Measurements from ENCODE around the gene BSND.

The BSND gene

GRCh38 chr1:54998677-54999076 is at the start of gene BSND:
Gene BSND (plus strand): TSS chr1:54998933. CDS start chr1:54999187, 254 bp downstream.
- no peaks in the 10 kb centered on the region for H3K36me3 ChIP-seq (ENCODE audit: control insufficient read depth in 5 of 5, insufficient read depth in 5 of 5, low read length in 5 of 5)
- H3K27me3 ChIP-seq (ENCODE audit: control insufficient read depth in 5 of 5, insufficient read depth in 4 of 5, low read length in 5 of 5): peaks cover 11 to 57% (median 41%) of the 10 kb centered on the region in 5 donors
- no peaks in the 10 kb centered on the region for H3K9me3 ChIP-seq (ENCODE audit: control insufficient read depth in 5 of 5, low read length in 5 of 5)
- no peak within 1 kb of the TSS for H3K4me3 ChIP-seq (ENCODE audit: low read depth in 1 of 5, low read length in 5 of 5)
- H3K27ac ChIP-seq (ENCODE audit: low read depth, low read length): no peak within 1 kb of the TSS
- H3K9ac ChIP-seq (ENCODE audit: low read length in 5 of 5): no peak within 1 kb of the TSS
- H3K4me1 ChIP-seq (ENCODE audit: control insufficient read depth in 5 of 5, insufficient read depth in 5 of 5, low read length in 5 of 5): peaks cover 0 to 10% (median 0%) of the 10 kb centered on the region in 5 donors

- Histone ChIP-seq H3K27ac (ENCODE audit: low read depth, low read length) (no peak overlapping the region), H3K4me3 (ENCODE audit: low read depth in 1 of 5, low read length in 5 of 5) (no peak overlapping the region), H3K36me3 (ENCODE audit: control insufficient read depth in 5 of 5, insufficient read depth in 5 of 5, low read length in 5 of 5) (no peaks in the 10 kb centered on the region), H3K9ac (ENCODE audit: low read length in 5 of 5) (no peak overlapping the region), H3K27me3 (ENCODE audit: control insufficient read depth in 5 of 5, insufficient read depth in 4 of 5, low read length in 5 of 5) (no peaks in the 10 kb centered on the region), H3K9me3 (ENCODE audit: control insufficient read depth in 5 of 5, low read length in 5 of 5) (no peaks in the 10 kb centered on the region), H3K4me1 (ENCODE audit: control insufficient read depth in 5 of 5, insufficient read depth in 5 of 5, low read length in 5 of 5) (peaks cover 7 to 17% (median 12%) of the 10 kb centered on the region in 5 donors)
These were observed 49.7 kb upstream of the BSND start for GRCh38 chr1:54949053-54949452.

GRCh38 chr1:54950006-54950368 is 48.7 kb upstream of the BSND start:
- no peaks in the 10 kb centered on the region for H3K27me3 ChIP-seq (ENCODE audit: control insufficient read depth in 5 of 5, insufficient read depth in 4 of 5, low read length in 5 of 5)
- H3K9me3 ChIP-seq (ENCODE audit: control insufficient read depth in 5 of 5, low read length in 5 of 5): no peaks in the 10 kb centered on the region
- H3K9ac ChIP-seq (ENCODE audit: low read length in 5 of 5): peak overlapping the region in 4 of 5 donors; percentile 53 to 64 (median 60)
- no peaks in the 10 kb centered on the region for H3K36me3 ChIP-seq (ENCODE audit: control insufficient read depth in 5 of 5, insufficient read depth in 5 of 5, low read length in 5 of 5)
- peak overlapping the region; percentile 37 for H3K27ac ChIP-seq (ENCODE audit: low read depth, low read length)
- H3K4me3 ChIP-seq (ENCODE audit: low read depth in 1 of 5, low read length in 5 of 5): peak overlapping the region in 4 of 5 donors; percentile 54 to 68 (median 62)
- peaks cover 7 to 15% (median 12%) of the 10 kb centered on the region in 5 donors for H3K4me1 ChIP-seq (ENCODE audit: control insufficient read depth in 5 of 5, insufficient read depth in 5 of 5, low read length in 5 of 5)

GRCh38 chr1:54950369-54951163 is 48.2 kb upstream of the BSND start:
- Histone ChIP-seq H3K4me3 (ENCODE audit: low read depth in 1 of 5, low read length in 5 of 5) (peak overlapping the region in 4 of 5 donors; percentile 54 to 68 (median 62)), H3K27ac (ENCODE audit: low read depth, low read length) (peak overlapping the region; percentile 37), H3K27me3 (ENCODE audit: control insufficient read depth in 5 of 5, insufficient read depth in 4 of 5, low read length in 5 of 5) (no peaks in the 10 kb centered on the region), H3K9ac (ENCODE audit: low read length in 5 of 5) (peak overlapping the region; percentile 5 to 64 (median 58)), H3K36me3 (ENCODE audit: control insufficient read depth in 5 of 5, insufficient read depth in 5 of 5, low read length in 5 of 5) (no peaks in the 10 kb centered on the region), H3K9me3 (ENCODE audit: control insufficient read depth in 5 of 5, low read length in 5 of 5) (no peaks in the 10 kb centered on the region), H3K4me1 (ENCODE audit: control insufficient read depth in 5 of 5, insufficient read depth in 5 of 5, low read length in 5 of 5) (peaks cover 7 to 14% (median 12%) of the 10 kb centered on the region in 5 donors)

- Histone ChIP-seq H3K27ac (ENCODE audit: low read depth, low read length) (no peak overlapping the region), H3K36me3 (ENCODE audit: control insufficient read depth in 5 of 5, insufficient read depth in 5 of 5, low read length in 5 of 5) (no peaks in the 10 kb centered on the region), H3K4me3 (ENCODE audit: low read depth in 1 of 5, low read length in 5 of 5) (no peak overlapping the region), H3K27me3 (ENCODE audit: control insufficient read depth in 5 of 5, insufficient read depth in 4 of 5, low read length in 5 of 5) (no peaks in the 10 kb centered on the region), H3K4me1 (ENCODE audit: control insufficient read depth in 5 of 5, insufficient read depth in 5 of 5, low read length in 5 of 5) (peaks cover 7 to 14% (median 12%) of the 10 kb centered on the region in 5 donors), H3K9ac (ENCODE audit: low read length in 5 of 5) (no peak overlapping the region), H3K9me3 (ENCODE audit: control insufficient read depth in 5 of 5, low read length in 5 of 5) (no peaks in the 10 kb centered on the region)
These were observed 46.9 kb upstream of the BSND start for GRCh38 chr1:54951810-54952226.

GRCh38 chr1:54952950-54953718 is 45.6 kb upstream of the BSND start:
- H3K4me3 ChIP-seq (ENCODE audit: low read depth in 1 of 5, low read length in 5 of 5): no peak overlapping the region
- H3K36me3 ChIP-seq (ENCODE audit: control insufficient read depth in 5 of 5, insufficient read depth in 5 of 5, low read length in 5 of 5): no peaks in the 10 kb centered on the region
- H3K9ac ChIP-seq (ENCODE audit: low read length in 5 of 5): no peak overlapping the region
- peaks cover 0 to 6% (median 0%) of the 10 kb centered on the region in 5 donors for H3K9me3 ChIP-seq (ENCODE audit: control insufficient read depth in 5 of 5, low read length in 5 of 5)
- peaks cover 7 to 14% (median 12%) of the 10 kb centered on the region in 5 donors for H3K4me1 ChIP-seq (ENCODE audit: control insufficient read depth in 5 of 5, insufficient read depth in 5 of 5, low read length in 5 of 5)
- no peak overlapping the region for H3K27ac ChIP-seq (ENCODE audit: low read depth, low read length)
- H3K27me3 ChIP-seq (ENCODE audit: control insufficient read depth in 5 of 5, insufficient read depth in 4 of 5, low read length in 5 of 5): no peaks in the 10 kb centered on the region

GRCh38 chr1:54953846-54954245 is 44.9 kb upstream of the BSND start:
- H3K4me3 ChIP-seq (ENCODE audit: low read depth in 1 of 5, low read length in 5 of 5): no peak overlapping the region
- H3K9ac ChIP-seq (ENCODE audit: low read length in 5 of 5): no peak overlapping the region
- no peak overlapping the region for H3K27ac ChIP-seq (ENCODE audit: low read depth, low read length)
- no peaks in the 10 kb centered on the region for H3K27me3 ChIP-seq (ENCODE audit: control insufficient read depth in 5 of 5, insufficient read depth in 4 of 5, low read length in 5 of 5)
- H3K4me1 ChIP-seq (ENCODE audit: control insufficient read depth in 5 of 5, insufficient read depth in 5 of 5, low read length in 5 of 5): peaks cover 7 to 14% (median 12%) of the 10 kb centered on the region in 5 donors
- H3K36me3 ChIP-seq (ENCODE audit: control insufficient read depth in 5 of 5, insufficient read depth in 5 of 5, low read length in 5 of 5): no peaks in the 10 kb centered on the region
- peaks cover 0 to 6% (median 0%) of the 10 kb centered on the region in 5 donors for H3K9me3 ChIP-seq (ENCODE audit: control insufficient read depth in 5 of 5, low read length in 5 of 5)

GRCh38 chr1:54955359-54955758 is 43.4 kb upstream of the BSND start:
- H3K9ac ChIP-seq (ENCODE audit: low read length in 5 of 5): no peak overlapping the region
- H3K27me3 ChIP-seq (ENCODE audit: control insufficient read depth in 5 of 5, insufficient read depth in 4 of 5, low read length in 5 of 5): no peaks in the 10 kb centered on the region
- no peak overlapping the region for H3K4me3 ChIP-seq (ENCODE audit: low read depth in 1 of 5, low read length in 5 of 5)
- no peak overlapping the region for H3K27ac ChIP-seq (ENCODE audit: low read depth, low read length)
- H3K4me1 ChIP-seq (ENCODE audit: control insufficient read depth in 5 of 5, insufficient read depth in 5 of 5, low read length in 5 of 5): peaks cover 3 to 9% (median 8%) of the 10 kb centered on the region in 5 donors
- H3K36me3 ChIP-seq (ENCODE audit: control insufficient read depth in 5 of 5, insufficient read depth in 5 of 5, low read length in 5 of 5): no peaks in the 10 kb centered on the region
- peaks cover 0 to 6% (median 0%) of the 10 kb centered on the region in 5 donors for H3K9me3 ChIP-seq (ENCODE audit: control insufficient read depth in 5 of 5, low read length in 5 of 5)

GRCh38 chr1:54956726-54957125 is 42.0 kb upstream of the BSND start:
- Histone ChIP-seq H3K4me1 (ENCODE audit: control insufficient read depth in 5 of 5, insufficient read depth in 5 of 5, low read length in 5 of 5) (no peaks in the 10 kb centered on the region), H3K27ac (ENCODE audit: low read depth, low read length) (no peak overlapping the region), H3K9ac (ENCODE audit: low read length in 5 of 5) (no peak overlapping the region), H3K27me3 (ENCODE audit: control insufficient read depth in 5 of 5, insufficient read depth in 4 of 5, low read length in 5 of 5) (no peaks in the 10 kb centered on the region), H3K4me3 (ENCODE audit: low read depth in 1 of 5, low read length in 5 of 5) (no peak overlapping the region), H3K9me3 (ENCODE audit: control insufficient read depth in 5 of 5, low read length in 5 of 5) (peaks cover 0 to 6% (median 0%) of the 10 kb centered on the region in 5 donors), H3K36me3 (ENCODE audit: control insufficient read depth in 5 of 5, insufficient read depth in 5 of 5, low read length in 5 of 5) (no peaks in the 10 kb centered on the region)

- Histone ChIP-seq H3K4me1 (ENCODE audit: control insufficient read depth in 5 of 5, insufficient read depth in 5 of 5, low read length in 5 of 5) (no peaks in the 10 kb centered on the region), H3K36me3 (ENCODE audit: control insufficient read depth in 5 of 5, insufficient read depth in 5 of 5, low read length in 5 of 5) (no peaks in the 10 kb centered on the region), H3K27ac (ENCODE audit: low read depth, low read length) (no peak overlapping the region), H3K27me3 (ENCODE audit: control insufficient read depth in 5 of 5, insufficient read depth in 4 of 5, low read length in 5 of 5) (no peaks in the 10 kb centered on the region), H3K9ac (ENCODE audit: low read length in 5 of 5) (no peak overlapping the region), H3K4me3 (ENCODE audit: low read depth in 1 of 5, low read length in 5 of 5) (no peak overlapping the region), H3K9me3 (ENCODE audit: control insufficient read depth in 5 of 5, low read length in 5 of 5) (peaks cover 0 to 6% (median 0%) of the 10 kb centered on the region in 5 donors)
These were observed 39.5 kb upstream of the BSND start for GRCh38 chr1:54959241-54959640.
